ENCODE measurements around the gene ATP10A.

GRCh38 chr15:25686780-25687179 is 176.3 kb downstream of the ATP10A start:
- no peak for TF ChIP-seq POLR2A (IDR thresholded peaks at IDR 0.05; ENCODE audit: borderline replicate concordance, extremely low read depth, insufficient read depth, insufficient read length)
- TF ChIP-seq POLR2AphosphoS5 (IDR thresholded peaks at IDR 0.05; ENCODE audit: low read depth, low read length): no peak
- no peak for TF ChIP-seq CTCF (IDR thresholded peaks at IDR 0.05 in 2 of 3, conservative IDR thresholded peaks at IDR 0.05 in 1 of 3; ENCODE audit: borderline replicate concordance in 1 of 3, insufficient read depth in 1 of 3, low read depth in 2 of 3, low read length in 2 of 3)
- no peak for TF ChIP-seq RAD21 (IDR thresholded peaks at IDR 0.05; ENCODE audit: low read depth)
- no peak for TF ChIP-seq SIN3A (IDR thresholded peaks at IDR 0.05; ENCODE audit: low read depth)
- TF ChIP-seq EZH2 (IDR thresholded peaks at IDR 0.05): no peak
